Upper lobe of left lung (tissue), 4 donors: ENCODE measurements around the gene DERL3.

ENCODE experiments used
- EP300 ChIP-seq, 4 donors: sonication (generic); formaldehyde crosslinking; IDR thresholded peaks; one replicate each; pipeline ENCODE4 v1.5.1; 2017; ENCODE audit warnings: antibody characterized with exemption in 4 of 4, control low read depth in 2 of 4
- TF ChIP-seq, protein P1 (sequence below), 6 experiments: fragments of 450-650 bp in 4 of 6; fragments of 200-600 bp in 2 of 6; sonication (generic) in 2 of 6; IDR thresholded peaks; one replicate each; pipeline ENCODE4 v1.5.1; 2016 to 2019; ENCODE audit warnings: antibody characterized with exemption in 6 of 6

DNA sequence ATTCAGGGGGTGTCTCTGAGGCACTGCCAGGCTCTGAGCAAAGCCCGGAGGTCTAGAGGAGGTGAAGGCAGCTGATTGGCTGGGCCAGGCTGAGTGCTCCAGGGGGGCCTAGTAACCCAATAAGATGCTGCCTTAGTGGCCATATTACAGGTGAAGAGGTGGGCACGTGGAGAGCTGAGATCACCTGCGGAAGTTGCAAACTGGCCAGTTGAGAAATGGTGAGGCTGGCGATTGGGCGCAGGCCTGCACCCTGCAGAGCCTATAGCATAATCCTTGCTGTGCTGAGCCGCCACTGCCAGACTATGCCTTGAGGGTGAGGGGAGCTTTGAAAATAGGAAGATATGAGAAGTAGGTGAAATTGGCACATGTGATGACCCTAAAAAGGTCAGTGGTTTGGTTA is 21.7 kb downstream of the DERL3 start:
- TF ChIP-seq, protein P1, sequence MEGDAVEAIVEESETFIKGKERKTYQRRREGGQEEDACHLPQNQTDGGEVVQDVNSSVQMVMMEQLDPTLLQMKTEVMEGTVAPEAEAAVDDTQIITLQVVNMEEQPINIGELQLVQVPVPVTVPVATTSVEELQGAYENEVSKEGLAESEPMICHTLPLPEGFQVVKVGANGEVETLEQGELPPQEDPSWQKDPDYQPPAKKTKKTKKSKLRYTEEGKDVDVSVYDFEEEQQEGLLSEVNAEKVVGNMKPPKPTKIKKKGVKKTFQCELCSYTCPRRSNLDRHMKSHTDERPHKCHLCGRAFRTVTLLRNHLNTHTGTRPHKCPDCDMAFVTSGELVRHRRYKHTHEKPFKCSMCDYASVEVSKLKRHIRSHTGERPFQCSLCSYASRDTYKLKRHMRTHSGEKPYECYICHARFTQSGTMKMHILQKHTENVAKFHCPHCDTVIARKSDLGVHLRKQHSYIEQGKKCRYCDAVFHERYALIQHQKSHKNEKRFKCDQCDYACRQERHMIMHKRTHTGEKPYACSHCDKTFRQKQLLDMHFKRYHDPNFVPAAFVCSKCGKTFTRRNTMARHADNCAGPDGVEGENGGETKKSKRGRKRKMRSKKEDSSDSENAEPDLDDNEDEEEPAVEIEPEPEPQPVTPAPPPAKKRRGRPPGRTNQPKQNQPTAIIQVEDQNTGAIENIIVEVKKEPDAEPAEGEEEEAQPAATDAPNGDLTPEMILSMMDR (IDR thresholded peaks at IDR 0.05), result no peak
- no peak for TF ChIP-seq EP300 (IDR thresholded peaks at IDR 0.05)
